RWPE1 (cell line): Measurements from ENCODE around the gene ZFP36L2.
A peak's percentile ranks its signal among the peaks of the same experiment; 100 is the strongest.

Experiments used
- CTCF ChIA-PET: fragments of 350-600 bp; sonication (Branson Sonifier 250); formaldehyde crosslinking; extraction: SDS; loops from one replicate; lab custom pipeline; 2021; lab: Yijun Ruan, JAX
- POLR2A ChIA-PET: fragments of 400-600 bp; formaldehyde crosslinking; extraction: SDS; loops from one replicate; lab custom pipeline; 2020; ENCODE audit warnings: antibody characterized with exemption; ENCODE audit not compliant: low non-redundant PET; lab: Yijun Ruan, JAX
- DNase-seq: peaks from one replicate; pipeline ENCODE4 v3.0.0; 2012; ENCODE audit warnings: low spot score
- H3K27ac ChIP-seq: fragments of 450-650 bp; 2 replicates; pipeline ENCODE4 v1.5.1; 2017
- TF ChIP-seq, protein P1 (sequence below): fragments of 450-650 bp; conservative IDR thresholded peaks from 2 replicates; pipeline ENCODE4 v1.5.1; 2017; ENCODE audit warnings: low read depth, mild to moderate bottlenecking

Gene ZFP36L2

DNA sequence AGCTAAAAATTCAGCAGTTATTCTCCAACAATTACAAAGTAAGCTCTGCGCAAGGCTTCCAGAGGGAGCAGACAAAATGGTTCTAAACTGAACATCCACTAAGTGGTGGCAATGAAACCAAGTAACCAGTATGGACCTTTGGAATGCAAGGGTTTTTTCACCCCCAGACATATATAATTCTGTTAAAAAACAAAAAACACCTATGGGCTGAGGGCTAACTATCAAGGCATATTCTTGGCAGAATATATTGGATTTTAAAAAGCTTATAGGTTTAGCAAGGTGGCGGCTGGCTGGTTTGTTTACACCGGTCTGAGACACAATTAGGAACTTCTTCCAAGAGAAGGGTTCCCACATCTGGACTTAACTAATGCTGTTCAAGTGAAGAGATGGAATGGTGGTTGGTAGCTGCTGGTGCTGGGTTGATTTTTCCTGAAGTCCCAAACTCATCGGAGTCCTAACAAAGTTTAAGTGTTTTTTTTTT lies 2.8 kb downstream of the ZFP36L2 start:
- DNase-seq, result no peak
- TF ChIP-seq, protein P1, sequence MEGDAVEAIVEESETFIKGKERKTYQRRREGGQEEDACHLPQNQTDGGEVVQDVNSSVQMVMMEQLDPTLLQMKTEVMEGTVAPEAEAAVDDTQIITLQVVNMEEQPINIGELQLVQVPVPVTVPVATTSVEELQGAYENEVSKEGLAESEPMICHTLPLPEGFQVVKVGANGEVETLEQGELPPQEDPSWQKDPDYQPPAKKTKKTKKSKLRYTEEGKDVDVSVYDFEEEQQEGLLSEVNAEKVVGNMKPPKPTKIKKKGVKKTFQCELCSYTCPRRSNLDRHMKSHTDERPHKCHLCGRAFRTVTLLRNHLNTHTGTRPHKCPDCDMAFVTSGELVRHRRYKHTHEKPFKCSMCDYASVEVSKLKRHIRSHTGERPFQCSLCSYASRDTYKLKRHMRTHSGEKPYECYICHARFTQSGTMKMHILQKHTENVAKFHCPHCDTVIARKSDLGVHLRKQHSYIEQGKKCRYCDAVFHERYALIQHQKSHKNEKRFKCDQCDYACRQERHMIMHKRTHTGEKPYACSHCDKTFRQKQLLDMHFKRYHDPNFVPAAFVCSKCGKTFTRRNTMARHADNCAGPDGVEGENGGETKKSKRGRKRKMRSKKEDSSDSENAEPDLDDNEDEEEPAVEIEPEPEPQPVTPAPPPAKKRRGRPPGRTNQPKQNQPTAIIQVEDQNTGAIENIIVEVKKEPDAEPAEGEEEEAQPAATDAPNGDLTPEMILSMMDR, result no peak
- ChIA-PET CTCF (interaction anchor here (0.6 to 1.3 kb wide), 3 partner anchors 91 to 249 kb away, joined by 3 to 5 read pairs (median 3); no protein-coding TSS in a partner anchor), POLR2A (no interaction called here)
- peak overlapping the region; percentile 99 for H3K27ac ChIP-seq

DNA sequence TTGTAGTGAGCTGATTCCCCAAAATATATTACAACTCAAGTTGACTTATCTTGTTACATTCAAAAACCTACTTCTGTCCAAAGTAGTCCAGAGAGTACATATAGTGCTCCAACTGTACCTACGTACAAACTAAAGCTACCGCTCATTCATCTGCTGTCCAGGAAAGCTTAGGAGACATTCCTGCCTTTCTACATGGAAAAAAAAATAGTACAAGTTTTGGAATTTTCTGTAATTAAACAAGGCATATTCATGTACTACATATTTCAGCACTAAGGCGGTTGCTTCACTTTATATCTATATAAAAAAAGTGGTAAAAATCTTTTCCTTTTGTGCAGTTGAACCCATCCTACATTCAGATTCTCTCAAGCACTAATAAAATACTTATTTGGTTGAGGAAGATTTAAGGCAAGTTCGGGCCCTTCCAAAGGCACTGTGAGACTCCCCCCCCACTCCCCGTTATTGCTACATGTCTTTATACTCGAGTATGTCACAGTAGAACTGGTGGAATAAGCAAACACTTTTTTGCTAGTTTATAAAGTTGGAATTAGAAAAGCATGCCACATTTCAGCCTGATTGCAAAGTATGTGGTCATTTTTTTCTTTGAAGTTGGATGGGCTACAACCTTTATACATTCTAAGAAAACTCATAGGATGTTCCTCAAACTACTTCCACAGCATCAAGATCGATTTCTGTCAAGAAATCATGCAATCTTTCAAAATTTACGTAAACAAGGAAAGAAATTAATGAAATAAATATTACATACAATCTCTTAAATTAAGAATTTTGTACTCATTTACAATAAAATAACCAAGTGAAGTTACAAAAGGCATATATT lies 3.7 kb downstream of the ZFP36L2 start:
- H3K27ac ChIP-seq, result peak overlapping the region; percentile 99
- CTCF ChIA-PET, result interaction anchor here (0.6 to 1.1 kb wide), 3 partner anchors 209 to 463 kb away, joined by 3 to 10 read pairs (median 3); no protein-coding TSS in a partner anchor
- DNase-seq, result no peak
- TF ChIP-seq, protein P1, result no peak
- POLR2A ChIA-PET, result interaction anchor here (0.6 to 1.7 kb wide), 3 partner anchors 45 to 265 kb away, joined by 3 to 7 read pairs (median 4); no protein-coding TSS in a partner anchor

DNA sequence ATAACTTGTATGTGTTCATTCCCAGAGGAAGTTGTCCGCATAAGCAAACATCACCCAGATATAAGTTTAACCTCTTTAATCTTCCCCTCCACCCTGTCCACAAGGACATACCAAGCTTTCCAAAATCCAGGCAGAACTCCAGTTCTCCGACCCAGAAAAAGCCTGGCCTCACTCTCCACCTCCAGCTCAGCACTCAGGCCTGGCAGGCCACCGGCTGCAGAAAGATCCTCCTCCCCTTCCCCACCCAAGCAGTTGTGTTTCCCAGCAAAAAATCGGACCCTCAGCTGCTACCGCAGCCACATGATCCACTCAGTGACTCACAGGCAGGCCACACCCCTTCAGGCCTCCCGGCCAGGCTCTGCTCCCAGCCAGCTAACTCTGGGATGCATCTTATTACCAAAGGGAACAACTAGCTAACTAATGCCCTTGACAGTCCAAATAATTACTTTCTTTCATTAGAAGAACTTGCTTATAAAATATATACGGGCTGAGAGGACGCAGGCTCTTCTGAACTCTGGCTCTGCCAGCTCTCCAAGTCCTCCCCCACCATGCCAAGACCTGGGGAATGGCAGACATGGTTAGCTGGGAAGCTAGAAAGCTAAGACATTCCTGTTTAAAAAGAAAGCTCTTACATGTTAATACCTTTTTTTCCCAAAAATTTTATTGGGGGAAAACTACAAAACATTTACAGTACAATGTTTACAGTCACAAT lies 4.5 kb downstream of the ZFP36L2 start:
- H3K27ac ChIP-seq, result peak overlapping the region; percentile 99
- DNase-seq, result peak; percentile 85
- ChIA-PET POLR2A (interaction anchor here (0.6 to 1.7 kb wide), 3 partner anchors 45 to 264 kb away, joined by 3 to 7 read pairs (median 4); no protein-coding TSS in a partner anchor), CTCF (interaction anchor here (0.6 to 1.1 kb wide), 3 partner anchors 208 to 393 kb away, joined by 3 to 10 read pairs (median 4); no protein-coding TSS in a partner anchor)
- TF ChIP-seq, protein P1, result no peak

DNA sequence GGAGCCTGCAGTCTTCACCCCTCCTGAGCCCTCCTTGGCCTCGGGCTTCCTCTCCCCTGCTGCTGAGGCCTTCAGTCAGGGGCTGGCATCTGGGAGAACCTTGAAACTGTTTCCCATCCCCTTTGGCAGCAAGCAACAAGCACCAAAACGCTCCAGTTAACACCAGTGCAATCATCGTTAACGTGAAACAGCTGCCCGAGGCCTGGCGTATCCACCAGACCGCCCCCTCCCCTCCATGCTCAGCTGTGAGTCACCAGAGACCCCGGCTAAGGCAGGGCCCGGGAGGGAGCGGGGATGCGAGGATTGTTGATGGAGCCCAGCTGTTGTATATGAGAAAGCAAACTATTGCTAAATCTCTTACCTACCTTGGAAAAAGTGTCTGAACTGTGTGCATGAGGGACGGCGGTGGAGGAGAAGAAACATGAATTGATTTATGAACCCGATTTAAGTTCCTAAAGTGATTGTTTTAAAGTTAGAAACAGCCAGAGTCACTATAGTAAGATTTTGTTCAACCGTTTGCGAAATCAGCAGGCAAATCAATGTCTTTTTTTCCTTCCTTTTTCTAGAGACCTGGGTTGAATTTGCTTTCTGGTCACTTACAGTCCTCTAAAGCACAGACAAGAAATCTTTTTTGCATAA lies 5.2 kb downstream of the ZFP36L2 start:
- CTCF ChIA-PET, result interaction anchor here (0.6 to 1.1 kb wide), 4 partner anchors 16 to 392 kb away, joined by 3 to 10 read pairs (median 4); no protein-coding TSS in a partner anchor
- TF ChIP-seq, protein P1, result no peak
- H3K27ac ChIP-seq, result peak overlapping the region; percentile 99
- POLR2A ChIA-PET, result interaction anchor here (1.7 kb wide), 1 partner anchor 135 kb away, joined by 7 read pairs; no protein-coding TSS in a partner anchor
- no peak for DNase-seq

DNA sequence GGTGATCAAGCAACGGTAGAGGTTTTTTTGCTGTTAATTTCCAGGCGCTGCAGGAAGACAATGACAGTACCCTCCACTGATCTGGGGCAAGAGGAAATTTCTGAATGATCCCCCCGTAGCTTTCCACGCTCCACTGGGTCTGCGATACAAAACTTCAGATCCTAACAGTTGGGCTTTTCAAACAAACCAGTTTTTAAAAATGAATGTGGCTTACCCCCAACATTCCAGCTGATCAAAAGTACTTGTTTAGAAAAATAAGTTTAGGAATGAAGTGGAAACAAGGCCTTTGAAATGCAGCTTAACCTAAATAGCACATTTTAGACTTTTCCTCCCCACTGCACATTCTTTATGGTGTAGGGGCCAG lies 5.7 kb downstream of the ZFP36L2 start:
- ChIA-PET POLR2A (interaction anchor here (1.7 kb wide), 1 partner anchor 135 kb away, joined by 7 read pairs; no protein-coding TSS in a partner anchor), CTCF (interaction anchor here (0.6 kb wide), 3 partner anchors 16 to 37 kb away, joined by 3 to 4 read pairs (median 3); no protein-coding TSS in a partner anchor)
- peak overlapping the region; percentile 99 for H3K27ac ChIP-seq
- DNase-seq, result no peak
- TF ChIP-seq, protein P1, result no peak
